H9 (cell line): ENCODE measurements around the gene CASQ2. TPM values are rescaled to one million over a fixed set of nuclear protein-coding genes. Genes with fewer than 3 reads are reported as not detected.

Source experiments
- DNase-seq: peaks from one replicate; pipeline ENCODE4 v3.0.0-alpha.2; 2017
- H2AFZ ChIP-seq: one replicate; pipeline ENCODE4 v1.6.1; 2013; ENCODE audit warnings: mild to moderate bottlenecking, low read length, control low read depth, moderate library complexity
- H2AK5ac ChIP-seq: 2 replicates; pipeline ENCODE4 v1.6.1; 2013; ENCODE audit warnings: low read length, control low read depth, mixed read lengths; ENCODE audit not compliant: insufficient read length
- H2BK120ac ChIP-seq: one replicate; pipeline ENCODE4 v1.6.1; 2013; ENCODE audit warnings: low read depth, mild to moderate bottlenecking, low read length, control low read depth, inconsistent platforms; ENCODE audit not compliant: poor library complexity, severe bottlenecking
- H2BK12ac ChIP-seq: 2 replicates; pipeline ENCODE4 v1.6.1; 2013; ENCODE audit warnings: low read length, control low read depth, mixed read lengths, low read depth; ENCODE audit not compliant: insufficient read length
- H2BK15ac ChIP-seq: 2 replicates; pipeline ENCODE4 v1.6.1; 2013; ENCODE audit warnings: low read depth, low read length, control low read depth
- H2BK20ac ChIP-seq: one replicate; pipeline ENCODE4 v1.6.1; 2013; ENCODE audit warnings: low read depth, mild to moderate bottlenecking, low read length, control low read depth, inconsistent platforms; ENCODE audit not compliant: poor library complexity, severe bottlenecking
- H2BK5ac ChIP-seq: 2 replicates; pipeline ENCODE4 v1.6.1; 2013; ENCODE audit warnings: low read length, control low read depth, mixed read lengths; ENCODE audit not compliant: insufficient read length
- H3K14ac ChIP-seq: 2 replicates; pipeline ENCODE4 v1.6.1; 2013; ENCODE audit warnings: low read length, control low read depth; ENCODE audit not compliant: insufficient read depth
- H3K18ac ChIP-seq: 2 replicates; pipeline ENCODE4 v1.6.1; 2013; ENCODE audit warnings: low read depth, mild to moderate bottlenecking, mixed read lengths, low read length, control low read depth; ENCODE audit not compliant: insufficient read length
- H3K23ac ChIP-seq: 2 replicates; pipeline ENCODE4 v1.6.1; 2013; ENCODE audit warnings: low read length, control low read depth, mixed read lengths, low read depth; ENCODE audit not compliant: insufficient read length
- H3K23me2 ChIP-seq: 2 replicates; pipeline ENCODE4 v1.6.1; 2013; ENCODE audit warnings: low read depth, mild to moderate bottlenecking, mixed read lengths, low read length, control low read depth; ENCODE audit not compliant: insufficient read length, poor library complexity, severe bottlenecking
- H3K27ac ChIP-seq: 2 replicates; pipeline ENCODE4 v1.5.1; 2013; ENCODE audit warnings: low read length, control low read depth, mixed read lengths, low read depth; ENCODE audit not compliant: insufficient read length
- H3K27me3 ChIP-seq: 2 replicates; pipeline ENCODE4 v1.6.1; 2013; ENCODE audit warnings: low read length, control low read depth, inconsistent platforms; ENCODE audit not compliant: insufficient read depth
- H3K4ac ChIP-seq: 2 replicates; pipeline ENCODE4 v1.6.1; 2013; ENCODE audit warnings: low read depth, mild to moderate bottlenecking, control low read depth, inconsistent platforms, low read length, moderate library complexity
- H3K4me1 ChIP-seq: 2 replicates; pipeline ENCODE4 v1.6.1; 2013; ENCODE audit warnings: low read length, control low read depth, inconsistent platforms; ENCODE audit not compliant: insufficient read depth
- H3K4me2 ChIP-seq: 2 replicates; pipeline ENCODE4 v1.6.1; 2013; ENCODE audit warnings: low read length, control low read depth, mixed read lengths; ENCODE audit not compliant: insufficient read length, insufficient read depth
- H3K56ac ChIP-seq: 2 replicates; pipeline ENCODE4 v1.6.1; 2013; ENCODE audit warnings: low read depth, mild to moderate bottlenecking, mixed read lengths, low read length, control low read depth; ENCODE audit not compliant: insufficient read length
- H3K79me1 ChIP-seq: 2 replicates; pipeline ENCODE4 v1.6.1; 2013; ENCODE audit warnings: low read depth, mild to moderate bottlenecking, moderate library complexity, low read length, control low read depth, inconsistent platforms; ENCODE audit not compliant: insufficient read depth, poor library complexity, severe bottlenecking
- H3K79me2 ChIP-seq: 2 replicates; pipeline ENCODE4 v1.6.1; 2013; ENCODE audit warnings: low read length, control low read depth, inconsistent platforms; ENCODE audit not compliant: insufficient read depth
- H3K9ac ChIP-seq: 2 replicates; pipeline ENCODE4 v1.6.1; 2013; ENCODE audit warnings: low read length, control low read depth, mixed read lengths; ENCODE audit not compliant: insufficient read length; ENCODE audit errors: extremely low read depth
- H3K9me3 ChIP-seq: one replicate; pipeline ENCODE4 v1.6.1; 2013; ENCODE audit warnings: low read depth, low read length, inconsistent platforms; ENCODE audit not compliant: control insufficient read depth
- H3T11ph ChIP-seq: one replicate; pipeline ENCODE4 v1.6.1; 2013; ENCODE audit warnings: mild to moderate bottlenecking, low read length, control low read depth, inconsistent platforms
- H4K20me1 ChIP-seq: one replicate; pipeline ENCODE4 v1.6.1; 2013; ENCODE audit not compliant: control insufficient read depth, insufficient read length, insufficient read depth
- H4K5ac ChIP-seq: 2 replicates; pipeline ENCODE4 v1.6.1; 2013; ENCODE audit warnings: low read depth, mild to moderate bottlenecking, mixed read lengths, low read length, control low read depth; ENCODE audit not compliant: insufficient read length
- H4K8ac ChIP-seq: replicated peaks from 2 replicates; pipeline ENCODE4 v1.6.1; 2013; ENCODE audit warnings: low read length, control low read depth, mixed read lengths, low read depth; ENCODE audit not compliant: insufficient read length
- H4K91ac ChIP-seq: 2 replicates; pipeline ENCODE4 v1.6.1; 2013; ENCODE audit warnings: low read depth, mild to moderate bottlenecking, moderate library complexity, mixed read lengths, low read length, control low read depth; ENCODE audit not compliant: insufficient read length
- H3K27ac Mint-ChIP-seq, 3 experiments: 2 replicates in 2 of 3; 3 replicates in 1 of 3; pipeline ENCODE4 v1.8.0; 2020 to 2021; ENCODE audit warnings: mixed read lengths in 3 of 3, mild to moderate bottlenecking in 1 of 3, moderate library complexity in 1 of 3
- H3K27me3 Mint-ChIP-seq: 2 replicates; pipeline ENCODE4 v1.8.0; 2021; ENCODE audit warnings: low read depth, mild to moderate bottlenecking, moderate library complexity, mixed read lengths
- H3K36me3 Mint-ChIP-seq, 3 experiments: 2 replicates in 2 of 3; 3 replicates in 1 of 3; pipeline ENCODE4 v1.8.0; 2020 to 2021; ENCODE audit warnings: low read depth in 3 of 3, mixed read lengths in 3 of 3; ENCODE audit not compliant: insufficient read depth in 1 of 3
- H3K4me1 Mint-ChIP-seq, 2 experiments: 2 replicates each; pipeline ENCODE4 v1.8.0; 2020; ENCODE audit warnings: mixed read lengths in 2 of 2
- H3K4me3 Mint-ChIP-seq, 2 experiments: 2 replicates in 1 of 2; 3 replicates in 1 of 2; pipeline ENCODE4 v1.8.0; 2020 to 2021; ENCODE audit warnings: mild to moderate bottlenecking in 2 of 2, mixed read lengths in 2 of 2, moderate library complexity in 1 of 2
- H3K9me3 Mint-ChIP-seq, 2 experiments: 2 replicates in 1 of 2; 3 replicates in 1 of 2; pipeline ENCODE4 v1.8.0; 2020; ENCODE audit warnings: mild to moderate bottlenecking in 2 of 2, mixed read lengths in 2 of 2, moderate library complexity in 1 of 2
- CTCF ChIP-seq: fragments of 200-600 bp; sonication (generic); conservative IDR thresholded peaks from 3 replicates; pipeline ENCODE4 v1.8.0; 2021; ENCODE audit warnings: antibody characterized with exemption, mild to moderate bottlenecking
- WGBS: extraction: QIAGEN DNeasy Blood & Tissue Kit; methylation state at CpG from one replicate; pipeline ENCODE4 v1.1.7; 2013; ENCODE audit warnings: missing lambda C conversion rate, low lambda C conversion rate, mixed read lengths; ENCODE audit not compliant: insufficient read length; ENCODE audit errors: extremely low coverage; 5-methylcytosine and 5-hydroxymethylcytosine counted together
- total RNA-seq: library from RNA; stranded (reverse); gene quantifications from 2 replicates; pipeline ENCODE4 v1.2.1, GENCODE V29; 2021

The CASQ2 gene
- total RNA-seq, 1 experiment from 2014 or later: not detected

GRCh38 chr1:115670476-115671175 is 97.9 kb downstream of the CASQ2 start:
- H3K36me3 Mint-ChIP-seq: peaks cover 19 to 32% (median 27%) of the 10 kb centered on the region in 3 experiments

More at GRCh38 chr1:115670476-115671175, 97.9 kb downstream of the CASQ2 start:
- H2BK120ac ChIP-seq: no peak overlapping the region
- Mint-ChIP-seq H3K9me3 (no peaks in the 10 kb centered on the region), H3K4me1 (peaks cover 0 to 8% of the 10 kb centered on the region in 2 experiments; a peak in 2 of 4 replicates), H3K4me3 (no peak overlapping the region), H3K27ac (no peak overlapping the region; a peak in 1 of 7 replicates), H3K27me3 (no peaks in the 10 kb centered on the region)
- H3K4me2 ChIP-seq: no peak overlapping the region
- DNase-seq: no peak
- no peak overlapping the region for H3T11ph ChIP-seq
- no peak overlapping the region for H4K8ac ChIP-seq
- no peak for TF ChIP-seq CTCF
- H3K27ac ChIP-seq: no peak overlapping the region
- no peak overlapping the region for H3K56ac ChIP-seq
- no peak overlapping the region; the same call in 1 of the 2 replicates for H3K14ac ChIP-seq
- H2BK12ac ChIP-seq: no peak overlapping the region
- no peaks in the 10 kb centered on the region for H3K79me2 ChIP-seq
- H4K91ac ChIP-seq: no peak overlapping the region
- H3K9ac ChIP-seq: no peak overlapping the region
- no peaks in the 10 kb centered on the region for H3K23me2 ChIP-seq
- H3K9me3 ChIP-seq: no peaks in the 10 kb centered on the region
- H3K23ac ChIP-seq: no peak overlapping the region
- H2AK5ac ChIP-seq: no peak overlapping the region
- WGBS: no CpG with 5 or more reads among the region's 14 CpGs
- no peak overlapping the region for H2AFZ ChIP-seq
- H3K79me1 ChIP-seq: no peaks in the 10 kb centered on the region
- H3K4ac ChIP-seq: no peak overlapping the region
- H2BK5ac ChIP-seq: no peak overlapping the region
- H2BK15ac ChIP-seq: no peak overlapping the region
- H3K27me3 ChIP-seq: no peaks in the 10 kb centered on the region
- H3K18ac ChIP-seq: no peak overlapping the region
- no peak overlapping the region for H2BK20ac ChIP-seq
- H3K4me1 ChIP-seq: no peaks in the 10 kb centered on the region
- H4K20me1 ChIP-seq: peaks cover 3% of the 10 kb centered on the region
- H4K5ac ChIP-seq: no peak overlapping the region
